T-helper 1 cell (primary cell): ENCODE measurements around the gene SCN5A.

ENCODE experiments used
- DNase-seq, 5 donors: peaks; one replicate each; pipeline ENCODE4 v3.0.0-alpha.2; 2012 to 2020

SCN5A gene

DNA sequence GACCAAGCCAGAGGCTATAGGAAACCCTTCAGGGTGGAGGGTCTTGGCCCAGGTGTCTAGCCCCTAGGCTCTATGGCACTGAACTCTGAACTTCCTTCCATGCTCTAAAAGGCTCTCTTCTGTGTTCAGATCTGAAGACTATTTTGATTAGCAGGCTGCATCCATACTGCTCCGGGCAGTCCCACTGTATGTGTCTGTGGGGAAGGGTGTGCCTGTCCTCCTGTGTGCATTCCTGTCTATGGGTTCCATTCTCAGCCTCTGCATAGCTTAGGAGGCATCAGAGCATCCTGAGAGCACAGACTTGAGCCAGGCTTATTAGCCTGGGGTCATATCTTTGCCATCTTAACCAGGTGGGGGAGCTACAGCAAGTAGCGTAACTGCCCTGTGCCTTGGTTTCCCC lies 115.3 kb downstream of the SCN5A start:
- DNase-seq, result no peak

DNA sequence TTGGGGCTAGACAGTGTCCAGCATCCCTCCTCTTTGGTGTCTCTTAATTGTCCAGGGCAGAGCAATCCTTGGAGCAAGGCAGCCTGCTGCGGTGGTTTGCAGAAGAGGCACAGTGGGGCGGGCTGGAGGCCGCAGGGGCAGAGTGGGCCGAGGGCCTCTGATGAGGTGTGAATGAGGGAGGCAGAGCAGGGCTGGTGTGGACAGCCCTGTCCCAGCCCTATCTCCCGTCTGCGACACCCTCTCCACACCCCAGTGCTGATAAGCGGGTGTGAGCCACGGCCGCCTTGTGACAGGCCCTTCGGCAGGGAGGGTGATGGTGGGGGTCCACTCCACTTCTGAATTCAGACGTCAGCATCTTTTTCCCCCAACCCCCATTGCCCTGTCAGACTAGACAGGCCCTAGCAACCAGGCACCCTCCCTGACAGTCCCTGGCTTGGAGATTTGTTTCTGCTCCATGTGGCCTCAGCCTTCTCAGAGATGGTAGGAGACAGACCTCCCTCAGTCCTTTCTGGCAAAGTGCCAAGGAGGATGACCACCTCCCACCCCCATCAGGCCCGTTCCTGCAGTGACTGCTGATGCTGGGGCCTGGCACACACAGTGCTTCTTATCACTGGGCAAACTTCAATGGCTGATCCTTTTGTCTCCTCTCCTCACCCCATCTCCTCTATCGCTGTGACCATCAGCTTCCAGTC lies 116.1 kb downstream of the SCN5A start:
- no peak for DNase-seq

DNA sequence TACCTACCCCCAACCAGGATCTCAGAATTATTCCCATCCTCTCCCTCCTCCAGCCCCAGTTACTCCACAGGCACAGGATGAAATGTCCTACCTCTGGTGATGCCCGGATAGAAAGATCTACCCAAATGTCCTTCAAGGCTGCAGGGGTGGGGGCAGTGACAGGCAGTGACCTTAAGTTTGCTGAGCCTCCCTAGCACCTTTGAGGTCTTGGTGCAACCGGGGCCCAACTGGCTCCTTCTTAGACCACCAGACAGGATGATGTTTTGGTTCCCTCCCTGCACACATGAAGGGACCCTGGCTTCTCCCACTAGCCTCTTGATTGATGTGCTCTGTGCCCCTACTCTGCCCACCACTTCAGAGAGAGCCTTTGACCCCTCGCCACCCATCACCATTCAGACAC lies 117.0 kb downstream of the SCN5A start:
- DNase-seq, result no peak

DNA sequence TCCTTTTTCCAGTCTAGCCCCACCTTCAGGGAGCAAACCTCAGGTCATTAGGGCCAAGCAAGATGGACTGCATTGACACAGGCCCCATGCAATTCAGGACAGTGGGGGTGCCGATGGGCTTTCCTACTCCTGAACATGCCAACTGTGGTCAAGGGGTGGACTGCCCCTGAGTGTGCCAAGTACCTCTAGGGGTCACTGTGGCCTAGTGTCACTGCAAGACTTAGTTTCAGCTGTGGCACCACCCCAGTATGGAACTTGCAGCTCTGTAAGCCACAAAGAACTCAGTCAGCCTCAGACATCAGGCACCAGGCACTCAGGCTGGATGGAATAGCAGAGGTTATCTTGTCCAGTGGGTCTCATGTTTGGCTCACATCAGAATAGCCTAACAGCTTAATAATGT lies 121.0 kb downstream of the SCN5A start:
- DNase-seq, result no peak

DNA sequence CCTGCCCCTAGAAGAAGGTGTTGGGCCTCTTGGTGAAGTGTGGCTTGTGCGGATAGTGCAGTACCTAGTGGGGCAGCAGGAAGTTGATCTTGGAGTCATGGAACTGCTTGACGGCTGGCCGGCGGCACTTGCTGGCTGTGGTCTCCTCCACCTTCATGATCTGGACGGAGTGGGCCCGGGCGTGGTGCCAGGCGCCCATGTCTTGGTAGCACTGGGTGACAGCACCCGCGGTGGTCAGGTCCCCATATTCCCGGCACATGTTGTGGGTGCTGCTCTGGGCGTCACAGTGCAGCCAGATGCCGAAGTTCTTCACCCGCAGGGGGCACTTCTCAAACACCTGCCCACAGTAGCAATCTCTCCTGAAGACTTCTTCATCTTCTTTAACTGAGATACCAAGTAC lies 122.7 kb downstream of the SCN5A start:
- no peak for DNase-seq

DNA sequence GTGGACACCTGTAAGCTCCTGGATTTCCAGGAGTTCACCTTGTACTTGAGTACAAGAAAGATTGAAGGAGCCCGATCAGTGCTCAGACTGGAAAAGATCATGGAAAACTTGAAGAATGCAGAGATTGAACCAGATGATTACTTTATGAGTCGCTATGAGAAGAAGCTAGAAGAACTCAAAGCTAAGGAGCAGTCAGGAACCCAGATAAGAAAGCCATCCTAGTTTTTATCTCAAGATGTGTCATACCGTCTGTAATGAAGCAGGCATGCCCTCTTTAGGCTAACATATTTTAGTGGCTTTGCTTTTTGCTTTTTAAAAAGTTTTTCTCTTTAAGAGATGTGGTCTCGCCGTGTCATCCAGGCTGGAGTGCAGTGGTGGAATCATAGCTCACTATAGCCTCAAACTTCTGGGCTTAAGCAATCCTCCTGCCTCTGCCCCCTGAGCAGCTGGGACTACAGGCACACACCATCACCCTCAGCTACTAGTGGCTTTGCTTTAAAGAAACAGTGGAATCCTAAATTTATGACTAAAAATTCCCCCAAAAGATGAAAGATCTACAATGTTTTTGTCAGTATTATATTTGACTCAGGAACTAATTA lies 125.2 kb downstream of the SCN5A start:
- no peak for DNase-seq

DNA sequence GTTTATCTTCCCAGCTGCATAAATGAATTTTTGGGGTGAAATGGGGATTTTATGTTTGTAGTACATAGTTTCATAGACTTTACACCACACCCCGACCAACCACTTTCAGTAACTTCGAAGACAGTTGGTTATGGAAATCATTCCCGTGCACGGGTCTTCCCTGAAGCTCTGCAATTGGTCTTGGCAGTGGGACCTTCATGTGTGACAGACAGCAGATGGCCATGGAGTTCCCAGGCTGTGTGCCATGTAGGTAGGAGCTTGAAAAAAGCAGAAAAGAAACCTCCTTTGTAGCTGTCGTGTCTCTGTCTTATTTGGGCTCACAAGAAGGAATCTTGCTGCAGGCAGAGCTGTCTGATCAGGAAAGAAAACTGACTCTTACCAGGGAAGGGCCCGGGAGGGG lies 127.5 kb downstream of the SCN5A start:
- DNase-seq, result no peak

DNA sequence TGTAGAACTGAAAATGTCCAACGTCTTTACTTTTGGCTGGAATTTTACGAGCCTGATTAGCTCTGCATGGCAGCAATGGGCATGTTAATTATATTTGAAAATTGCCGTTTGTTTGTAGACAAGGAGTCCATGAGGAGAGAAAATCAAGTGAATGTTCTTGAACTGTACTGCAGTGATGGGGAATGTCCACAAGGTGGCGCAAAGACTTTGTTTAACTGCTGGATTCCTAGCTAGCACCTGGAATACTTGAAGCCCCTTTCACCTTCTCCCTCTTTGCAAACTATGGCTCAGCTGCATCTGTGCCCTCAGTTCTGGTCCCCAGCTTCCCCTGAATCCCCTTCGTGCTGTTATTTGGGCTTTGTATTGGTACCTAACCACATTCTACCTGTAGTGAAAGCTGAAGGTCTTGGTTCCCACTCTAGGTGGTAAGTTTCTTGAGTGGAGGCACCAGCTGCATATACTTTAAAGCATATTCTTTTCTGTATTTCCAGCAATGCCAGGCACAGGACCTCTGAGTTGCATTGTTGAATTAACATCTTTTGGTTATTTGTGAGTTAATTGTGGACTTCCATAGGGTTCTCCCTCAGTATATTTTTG lies 128.0 kb downstream of the SCN5A start:
- peak in 4 of 5 donors; percentile 26 to 61 (median 48) for DNase-seq

DNA sequence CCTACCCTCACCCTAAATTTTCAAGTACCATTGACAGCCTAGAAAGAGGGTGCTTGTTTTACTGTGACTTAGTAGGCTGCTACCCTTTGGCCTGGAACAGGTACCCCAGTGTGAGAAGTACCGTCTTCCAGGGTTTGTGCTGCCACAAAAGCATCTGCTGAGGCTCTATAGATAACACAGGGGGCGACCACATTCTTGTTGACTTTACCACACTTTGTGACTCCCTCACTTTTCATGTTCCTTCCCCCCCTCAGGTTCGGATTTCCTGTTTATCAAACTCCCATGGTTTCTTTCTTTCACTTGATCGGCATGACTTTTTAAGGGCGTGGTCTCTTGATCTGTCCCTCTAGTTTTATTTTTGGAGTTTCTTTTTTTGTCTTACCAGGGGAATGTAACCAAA lies 129.8 kb downstream of the SCN5A start:
- peak in 2 of 5 donors; percentile 15 to 37 for DNase-seq

DNA sequence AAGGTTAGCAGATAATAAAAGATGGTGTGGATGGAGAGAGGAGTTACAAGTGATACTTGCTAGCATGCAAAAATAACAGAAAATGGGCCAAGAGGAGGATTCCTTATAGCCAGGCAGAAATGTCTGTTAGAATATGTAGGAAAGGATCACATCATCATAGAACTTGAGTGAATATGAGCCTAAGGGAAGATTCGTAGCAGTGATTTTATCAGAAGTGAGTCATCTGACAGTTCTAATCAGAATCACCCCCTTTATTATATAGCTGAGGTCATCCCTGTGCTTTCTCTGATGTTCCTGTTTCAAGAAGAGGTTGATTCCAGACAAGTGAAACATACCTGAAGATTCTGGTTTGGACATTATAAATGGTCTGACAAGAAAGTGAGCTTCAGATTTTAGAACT lies 130.5 kb downstream of the SCN5A start:
- DNase-seq, result no peak

DNA sequence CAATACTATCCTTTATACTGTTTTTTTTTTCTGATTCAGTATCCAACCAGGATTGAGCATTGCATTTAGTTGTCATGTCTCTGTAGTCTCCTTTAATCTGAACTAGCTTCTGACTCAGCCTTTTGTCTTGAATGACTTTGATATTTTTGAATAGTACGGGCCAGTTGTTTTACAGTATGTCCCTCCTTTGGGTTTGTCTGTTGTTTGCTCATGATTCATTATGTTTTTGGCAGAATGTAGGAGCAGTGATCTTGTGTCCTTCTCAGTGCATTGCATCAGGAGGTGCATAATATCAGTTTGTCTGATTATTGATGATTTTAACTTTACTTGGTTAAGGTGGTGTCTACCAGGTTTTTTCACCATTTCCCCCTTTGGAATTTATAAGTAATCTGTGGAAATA lies 132.8 kb downstream of the SCN5A start:
- no peak for DNase-seq

DNA sequence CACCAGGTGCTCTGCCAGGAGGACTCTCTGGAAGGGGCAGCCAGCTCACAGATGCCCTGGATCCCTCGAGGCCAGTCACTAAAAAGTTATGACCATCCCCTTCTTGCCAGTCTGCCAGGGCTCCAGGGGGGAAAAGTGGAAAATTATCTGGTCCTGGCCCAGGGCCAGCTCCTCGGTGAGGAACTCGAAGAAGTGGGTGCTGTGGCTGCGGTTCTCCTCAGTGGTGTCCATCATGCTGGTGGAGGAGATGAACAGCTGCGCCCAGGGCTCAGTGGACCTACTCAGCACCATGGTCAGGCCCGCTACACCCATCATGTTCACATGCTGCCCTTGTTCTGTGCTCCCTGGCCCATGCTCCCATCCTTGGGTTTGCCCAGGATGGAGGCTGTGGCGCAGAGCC lies 134.1 kb downstream of the SCN5A start:
- no peak for DNase-seq

DNA sequence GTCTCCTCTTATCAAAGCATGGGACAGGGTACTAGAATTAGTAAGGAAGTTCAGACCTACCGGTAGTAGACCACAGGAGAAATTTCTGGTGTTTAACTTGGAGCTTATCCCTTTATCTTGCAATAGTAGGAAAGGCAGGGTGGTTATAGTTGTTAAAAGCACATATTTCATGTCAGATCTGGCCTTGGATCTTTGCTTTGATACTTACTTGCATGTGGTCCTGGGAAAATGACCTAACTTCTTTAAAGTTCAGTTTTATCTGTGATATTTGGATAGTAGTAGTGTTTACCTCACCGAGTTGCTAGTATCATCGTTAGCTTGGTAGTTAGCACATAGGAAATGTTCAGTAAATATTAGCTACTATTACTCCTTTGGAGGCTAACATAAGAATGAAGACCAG lies 137.9 kb downstream of the SCN5A start:
- DNase-seq, result no peak

DNA sequence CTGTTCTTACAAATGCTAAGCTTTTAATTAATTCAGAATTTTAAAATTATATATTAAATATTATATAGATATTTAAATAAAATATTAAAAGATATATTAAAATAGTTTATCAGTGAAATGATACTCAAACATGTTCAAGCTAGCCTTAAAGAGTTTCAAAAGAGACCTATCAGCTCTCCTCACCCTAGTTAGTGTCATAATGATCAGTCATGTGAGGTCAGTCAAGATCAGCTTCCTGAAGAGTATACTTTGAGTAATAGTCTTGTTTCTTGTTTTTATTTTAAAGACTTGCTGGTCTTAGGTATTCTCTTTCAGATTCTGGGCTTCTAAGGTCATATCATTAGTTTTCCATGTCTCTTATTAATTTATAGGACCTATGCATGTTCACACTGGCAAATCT lies 138.9 kb downstream of the SCN5A start:
- no peak for DNase-seq

DNA sequence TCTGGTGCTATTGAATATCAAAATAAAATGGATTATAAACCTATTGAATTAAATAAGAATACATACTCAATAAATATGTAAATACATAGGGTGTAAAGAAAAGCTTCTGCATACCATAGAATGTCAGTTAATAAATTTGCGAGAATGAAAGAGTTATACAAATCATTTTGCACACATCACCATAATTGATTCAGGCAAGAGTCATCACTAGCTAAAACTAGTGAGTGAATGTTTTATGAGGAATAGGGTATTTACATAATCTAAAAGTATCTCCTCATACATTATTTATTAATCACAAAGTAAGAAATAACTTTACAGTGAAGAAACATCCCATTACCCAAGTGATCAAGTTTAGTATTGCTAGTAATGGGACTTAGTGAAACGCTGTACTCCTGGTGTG lies 139.8 kb downstream of the SCN5A start:
- no peak for DNase-seq

DNA sequence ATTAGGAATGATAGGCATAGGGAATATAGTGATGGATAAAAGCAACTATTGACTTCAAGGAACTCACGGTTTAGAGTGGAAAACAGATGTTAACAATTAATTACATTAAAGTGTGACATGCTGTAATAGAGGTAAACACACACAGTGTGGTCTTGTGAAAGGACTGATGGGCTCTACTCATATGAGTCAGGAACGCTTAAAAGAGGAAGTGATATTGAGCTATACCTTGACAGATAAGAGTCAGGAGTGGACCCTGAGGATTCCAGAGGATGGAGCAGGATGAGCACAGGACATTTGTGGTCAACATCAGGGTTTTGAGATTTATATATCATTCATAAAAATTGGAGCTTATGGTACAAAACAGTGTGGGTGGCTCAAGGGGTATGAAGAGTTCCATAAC lies 142.4 kb downstream of the SCN5A start:
- no peak for DNase-seq

DNA sequence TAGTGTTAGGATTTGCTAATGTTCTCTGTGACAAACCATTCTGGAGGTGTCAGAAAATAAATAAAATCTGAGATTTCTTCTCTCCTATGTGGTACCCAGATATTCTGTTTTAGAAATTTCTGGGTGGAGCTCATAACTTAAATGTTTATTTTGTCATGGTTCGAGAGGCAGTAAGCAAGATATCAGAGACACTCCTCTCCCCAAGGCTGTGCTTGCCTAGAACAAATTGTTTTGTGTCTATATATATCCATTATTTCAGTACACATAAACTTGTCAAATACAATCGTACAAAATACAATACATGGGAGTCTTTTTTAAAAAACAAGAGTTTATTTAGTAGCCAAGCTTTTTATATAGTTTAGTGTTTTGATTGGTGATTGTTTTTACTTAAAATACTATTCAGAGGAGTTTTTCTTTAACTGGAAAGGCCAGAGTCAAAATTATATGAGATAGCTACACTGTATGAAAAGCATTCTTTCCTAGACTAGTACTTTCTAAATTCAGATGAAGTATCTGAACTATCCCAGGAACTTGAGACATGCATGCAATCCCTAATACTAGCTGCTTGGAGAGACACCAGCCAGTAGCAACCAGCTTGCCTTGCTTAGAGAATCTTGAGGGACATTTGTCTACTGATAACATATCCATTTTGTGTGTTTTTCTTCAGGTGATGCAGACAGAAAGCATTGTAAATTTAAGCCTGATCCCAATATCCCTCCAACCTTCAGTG lies 148.6 kb downstream of the SCN5A start:
- DNase-seq, result no peak
